ENCODE data around the gene PFKFB4. TPM values are rescaled to one million over a fixed set of nuclear protein-coding genes. Genes with fewer than 3 reads are reported as not detected.

PFKFB4 gene
- total and polyA plus RNA-seq, 2 donors (not counting 1 experiment from before 2014, with no cell fraction given) = 1.3 to 3.3 TPM

- Histone ChIP-seq H3K9ac (ENCODE audit: low read length) (no peak overlapping the region), H3K4me3 (ENCODE audit: control extremely low read depth in 1 of 5, extremely low read depth in 1 of 5, insufficient read depth in 1 of 5, low read depth in 2 of 5, low read length in 4 of 5) (no peak overlapping the region), H2AFZ (ENCODE audit: insufficient read depth, low read depth, low read length, poor library complexity, severe bottlenecking) (no peak overlapping the region), H3K9me3 (ENCODE audit: control extremely low read depth in 1 of 3, control insufficient read depth in 2 of 3, insufficient read depth in 1 of 3, low read length in 2 of 3) (no peaks in the 10 kb centered on the region), H3K36me3 (replicated peaks in 1 of 2; ENCODE audit: control extremely low read depth in 1 of 2, control insufficient read depth in 1 of 2, extremely low read depth in 1 of 2, insufficient read depth in 2 of 2, low read length in 1 of 2) (no peaks in the 10 kb centered on the region), H3K4me2 (replicated peaks; ENCODE audit: low read depth, low read length, poor library complexity, severe bottlenecking) (no peak overlapping the region), H3K4me1 (ENCODE audit: control insufficient read depth in 2 of 2, insufficient read depth in 2 of 2, low read length in 2 of 2) (no peaks in the 10 kb centered on the region), H4K20me1 (ENCODE audit: control insufficient read depth, insufficient read depth, low read length, poor library complexity, severe bottlenecking) (no peaks in the 10 kb centered on the region), H3K79me2 (ENCODE audit: control insufficient read depth, insufficient read depth, low read length) (no peaks in the 10 kb centered on the region), H3K27ac (ENCODE audit: low read length in 2 of 2) (no peak overlapping the region), H3K27me3 (replicated peaks in 1 of 4; ENCODE audit: control extremely low read depth in 1 of 4, control insufficient read depth in 3 of 4, insufficient read depth in 4 of 4, low read length in 3 of 4) (no peaks in the 10 kb centered on the region)
- ATAC-seq (ENCODE audit: low read depth) (no peak), DNase-seq (no peak)
- Mint-ChIP-seq H3K4me3 (no peak overlapping the region), H3K9me3 (ENCODE audit: insufficient read depth) (no peaks in the 10 kb centered on the region), H3K4me1 (no peaks in the 10 kb centered on the region), H3K27me3 (no peaks in the 10 kb centered on the region), H3K27ac (no peak overlapping the region)
- WGBS (ENCODE audit: insufficient coverage) = 91% methylated on average over 17 of the region's 17 CpGs
- TF ChIP-seq EZH2 (IDR thresholded peaks at IDR 0.05; ENCODE audit: borderline replicate concordance, insufficient read depth, low read depth, low read length, poor library complexity, severe bottlenecking) (no peak), CTCF (IDR thresholded peaks at IDR 0.05) (no peak)
- intact Hi-C loops (cut with micrococcal nuclease) = no loop called here
- POLR2A ChIA-PET = no interaction called here
- CTCF ChIA-PET = no interaction called here
Measured at GRCh38 chr3:48575366-48575765, 18.8 kb upstream of the PFKFB4 start.

GRCh38 chr3:48573973-48574585 is 17.5 kb upstream of the PFKFB4 start:
- Histone ChIP-seq H4K20me1 (ENCODE audit: control insufficient read depth, insufficient read depth, low read length, poor library complexity, severe bottlenecking) (no peaks in the 10 kb centered on the region), H3K36me3 (replicated peaks in 1 of 2; ENCODE audit: control extremely low read depth in 1 of 2, control insufficient read depth in 1 of 2, extremely low read depth in 1 of 2, insufficient read depth in 2 of 2, low read length in 1 of 2) (no peaks in the 10 kb centered on the region), H3K27ac (ENCODE audit: low read length in 2 of 2) (no peak overlapping the region), H3K4me3 (ENCODE audit: control extremely low read depth in 1 of 5, extremely low read depth in 1 of 5, insufficient read depth in 1 of 5, low read depth in 2 of 5, low read length in 4 of 5) (no peak overlapping the region), H3K27me3 (replicated peaks in 1 of 4; ENCODE audit: control extremely low read depth in 1 of 4, control insufficient read depth in 3 of 4, insufficient read depth in 4 of 4, low read length in 3 of 4) (no peaks in the 10 kb centered on the region), H3K9me3 (ENCODE audit: control extremely low read depth in 1 of 3, control insufficient read depth in 2 of 3, insufficient read depth in 1 of 3, low read length in 2 of 3) (no peaks in the 10 kb centered on the region), H3K4me1 (ENCODE audit: control insufficient read depth in 2 of 2, insufficient read depth in 2 of 2, low read length in 2 of 2) (no peaks in the 10 kb centered on the region), H3K9ac (ENCODE audit: low read length) (no peak overlapping the region), H3K4me2 (replicated peaks; ENCODE audit: low read depth, low read length, poor library complexity, severe bottlenecking) (no peak overlapping the region), H3K79me2 (ENCODE audit: control insufficient read depth, insufficient read depth, low read length) (no peaks in the 10 kb centered on the region), H2AFZ (ENCODE audit: insufficient read depth, low read depth, low read length, poor library complexity, severe bottlenecking) (no peak overlapping the region)
- ChIA-PET CTCF (no interaction called here), POLR2A (no interaction called here)
- H3K9me3 Mint-ChIP-seq (ENCODE audit: insufficient read depth) = no peaks in the 10 kb centered on the region
- ATAC-seq (ENCODE audit: low read depth) (no peak), DNase-seq (no peak)
- H3K4me1 Mint-ChIP-seq = no peaks in the 10 kb centered on the region
- no peak overlapping the region for H3K4me3 Mint-ChIP-seq
- 92% methylated on average over 10 of the region's 10 CpGs for WGBS (ENCODE audit: insufficient coverage)
- H3K27me3 Mint-ChIP-seq = no peaks in the 10 kb centered on the region
- H3K27ac Mint-ChIP-seq = no peak overlapping the region
- intact Hi-C loops (cut with micrococcal nuclease) = no loop called here
- TF ChIP-seq CTCF (IDR thresholded peaks at IDR 0.05) (no peak), EZH2 (IDR thresholded peaks at IDR 0.05; ENCODE audit: borderline replicate concordance, insufficient read depth, low read depth, low read length, poor library complexity, severe bottlenecking) (no peak)

Measured in B cell (primary cell).